NCI-H2171 (cell line): ENCODE results near the gene OR10A5.
"Not testable (repeated sequence)": the region's sequence is repeated elsewhere in the genome, so short reads cannot be mapped to it uniquely, and the experiment has no call there.

Experiments used
- DNase-seq: peaks from one replicate; lab custom pipeline; 2025; lab: John Stamatoyannopoulos, UW

Gene OR10A5

DNA sequence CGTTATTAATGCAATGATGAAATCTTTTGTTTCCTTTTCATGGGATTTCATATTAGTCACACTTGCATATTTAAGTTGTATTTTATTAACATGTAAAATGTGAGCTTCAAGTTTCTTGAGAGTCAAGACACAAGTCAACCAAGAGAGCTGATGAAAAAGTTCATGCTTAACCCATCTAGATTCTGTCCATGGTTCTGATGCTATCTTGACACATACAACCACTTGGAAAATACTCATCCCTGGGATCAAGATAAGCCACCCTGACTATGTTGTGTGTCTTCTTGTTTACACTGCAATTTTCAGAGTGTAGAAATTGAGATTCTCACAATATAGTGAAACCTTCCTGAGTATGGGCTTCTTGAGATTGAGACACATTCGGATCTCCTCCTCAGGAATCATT lies 30.3 kb downstream of the OR10A5 start:
- no peak for DNase-seq

DNA sequence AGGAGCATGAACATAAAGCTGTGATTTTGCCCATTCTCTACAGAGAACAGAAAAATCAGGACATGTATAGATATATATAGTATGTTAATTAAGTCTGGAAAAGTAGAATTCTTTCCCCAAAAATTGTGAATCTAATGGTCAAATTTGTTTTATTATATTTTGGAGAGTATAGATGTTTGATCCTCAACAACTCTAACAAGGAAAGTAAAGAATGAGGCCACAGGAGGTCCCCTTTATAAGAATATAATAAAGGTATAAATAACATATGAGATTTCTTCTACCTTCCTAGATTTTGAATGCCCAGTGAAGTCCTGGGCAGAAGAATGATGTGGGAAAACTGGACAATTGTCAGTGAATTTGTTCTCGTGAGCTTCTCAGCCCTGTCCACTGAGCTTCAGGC lies 30.8 kb downstream of the OR10A5 start, which contains the start of gene OR10A4:
TSS of gene OR10A4 (plus strand) at position 301 of the 400 bp plus-strand sequence. CDS start at position 324, 23 bp downstream.
- DNase-seq, result no peak

DNA sequence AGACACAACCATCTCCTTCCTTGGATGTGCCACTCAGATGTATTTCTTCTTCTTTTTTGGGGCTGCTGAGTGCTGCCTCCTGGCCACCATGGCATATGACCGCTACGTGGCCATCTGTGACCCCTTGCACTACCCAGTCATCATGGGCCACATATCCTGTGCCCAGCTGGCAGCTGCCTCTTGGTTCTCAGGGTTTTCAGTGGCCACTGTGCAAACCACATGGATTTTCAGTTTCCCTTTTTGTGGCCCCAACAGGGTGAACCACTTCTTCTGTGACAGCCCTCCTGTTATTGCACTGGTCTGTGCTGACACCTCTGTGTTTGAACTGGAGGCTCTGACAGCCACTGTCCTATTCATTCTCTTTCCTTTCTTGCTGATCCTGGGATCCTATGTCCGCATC lies 31.4 kb downstream of the OR10A5 start:
- no peak for DNase-seq

DNA sequence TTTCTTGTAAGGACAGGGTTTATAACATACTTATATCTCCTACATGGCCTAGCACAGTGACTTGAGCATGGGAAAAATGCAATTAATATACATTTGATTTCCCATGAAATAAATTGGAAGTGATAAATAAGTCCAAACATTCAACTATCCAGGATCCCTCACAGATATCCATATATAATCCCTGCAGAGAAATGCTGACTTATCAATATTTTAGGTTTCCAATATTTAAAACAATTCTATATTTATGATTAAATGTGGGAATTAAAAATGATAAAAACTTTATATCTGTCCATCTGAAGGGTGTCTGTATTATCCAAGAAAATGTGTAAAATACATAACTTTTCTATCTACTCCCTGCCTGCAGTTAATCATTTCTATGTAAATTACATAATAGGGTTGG lies 37.3 kb downstream of the OR10A5 start:
- DNase-seq, result no peak

DNA sequence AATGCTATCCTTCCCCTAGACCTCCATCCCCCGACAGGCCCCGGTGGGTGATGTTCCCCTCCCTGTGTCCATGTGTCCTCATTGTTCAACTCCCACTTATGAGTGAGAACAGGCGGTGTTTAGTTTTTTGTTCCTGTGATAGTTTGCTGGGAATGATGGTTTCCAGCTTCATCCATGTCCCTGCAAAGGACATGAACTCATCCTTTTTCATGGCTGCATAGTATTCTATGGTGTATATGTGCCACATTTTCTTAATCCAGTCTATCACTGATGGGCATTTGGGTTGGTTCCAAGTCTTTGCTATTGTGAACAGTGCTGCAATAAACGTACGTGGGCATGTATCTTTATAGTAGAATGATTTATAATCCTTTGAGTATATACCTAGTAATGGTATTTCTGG lies 42.2 kb downstream of the OR10A5 start:
- DNase-seq, result not testable (repeated sequence)

DNA sequence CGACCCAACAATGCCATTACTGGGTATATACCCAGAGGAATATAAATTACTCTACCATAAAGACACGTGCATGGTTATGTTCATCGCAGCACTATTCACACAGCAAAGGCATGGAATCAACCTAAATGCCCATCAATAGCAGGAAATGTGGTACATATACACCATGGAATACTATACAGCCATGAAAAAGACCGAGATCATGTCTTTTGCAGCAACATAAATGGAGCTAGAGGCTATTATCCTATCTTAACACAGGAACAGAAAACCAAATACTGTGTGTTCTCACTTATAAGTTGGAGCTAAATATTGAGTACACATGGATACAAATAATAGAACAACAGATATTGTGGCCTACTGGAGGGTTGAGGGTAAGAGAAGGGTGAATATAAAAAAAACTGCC lies 43.3 kb downstream of the OR10A5 start:
- no peak for DNase-seq

DNA sequence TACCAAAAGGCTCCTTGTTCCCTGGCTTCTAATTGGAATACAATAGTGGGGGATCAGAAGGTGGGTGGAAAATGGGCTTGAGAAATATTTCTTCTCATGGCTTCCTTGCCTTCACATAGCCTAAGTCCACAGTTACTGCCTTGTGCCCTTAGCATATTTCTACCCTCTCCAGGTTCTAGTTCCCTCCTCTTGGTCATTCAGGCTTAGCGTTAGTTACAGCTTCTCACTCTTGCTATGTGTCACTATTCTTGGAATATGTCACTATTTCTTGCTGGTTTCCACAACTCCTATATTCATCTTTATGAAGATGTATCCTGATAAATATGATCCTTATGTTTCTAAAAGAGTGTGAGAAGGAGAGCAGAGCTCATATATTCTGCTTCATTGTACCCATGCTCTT lies 44.4 kb downstream of the OR10A5 start:
- no peak for DNase-seq

DNA sequence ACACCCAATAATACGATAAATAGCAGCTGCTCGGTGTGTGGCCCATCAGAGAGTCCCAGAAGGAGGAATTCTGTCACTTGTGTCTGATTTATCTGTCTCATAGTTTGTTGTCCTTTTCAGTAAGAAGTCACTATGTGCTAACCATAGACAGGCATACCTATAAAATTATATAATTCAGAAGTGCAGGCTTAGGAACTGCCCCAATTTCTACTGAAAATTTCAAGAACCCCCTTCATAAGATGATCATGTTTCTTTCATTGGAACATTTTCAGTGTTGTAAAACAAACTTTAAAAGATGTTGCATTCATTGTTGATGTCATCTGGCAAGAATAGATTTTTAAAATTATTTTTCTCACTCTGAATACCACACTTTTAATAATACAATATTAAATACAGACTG lies 46.9 kb downstream of the OR10A5 start, which contains the start of gene OR2D2:
TSS of gene OR2D2 (minus strand) at position 101 of the 400 bp plus-strand sequence. CDS start at position 101, 0 bp downstream.
- no peak for DNase-seq

DNA sequence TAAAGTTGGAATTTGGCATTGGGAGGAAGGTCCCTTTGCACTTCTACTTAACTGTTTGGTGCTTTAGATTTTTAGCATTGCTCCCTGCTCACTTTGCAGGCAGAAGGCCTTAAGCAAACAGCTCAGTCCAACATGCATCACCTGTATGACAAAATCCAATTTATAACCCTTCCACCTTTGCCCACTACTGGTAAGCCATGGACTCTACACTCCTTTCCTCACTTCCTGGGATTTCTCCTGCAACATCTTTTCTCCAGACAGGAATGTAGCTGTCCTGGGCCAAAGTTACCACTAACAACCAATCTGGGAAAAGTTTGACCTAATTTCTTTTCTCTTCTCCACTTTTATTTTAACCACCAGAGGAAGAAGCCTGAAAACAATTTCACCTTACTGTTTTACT lies 48.6 kb downstream of the OR10A5 start:
- DNase-seq, result no peak

DNA sequence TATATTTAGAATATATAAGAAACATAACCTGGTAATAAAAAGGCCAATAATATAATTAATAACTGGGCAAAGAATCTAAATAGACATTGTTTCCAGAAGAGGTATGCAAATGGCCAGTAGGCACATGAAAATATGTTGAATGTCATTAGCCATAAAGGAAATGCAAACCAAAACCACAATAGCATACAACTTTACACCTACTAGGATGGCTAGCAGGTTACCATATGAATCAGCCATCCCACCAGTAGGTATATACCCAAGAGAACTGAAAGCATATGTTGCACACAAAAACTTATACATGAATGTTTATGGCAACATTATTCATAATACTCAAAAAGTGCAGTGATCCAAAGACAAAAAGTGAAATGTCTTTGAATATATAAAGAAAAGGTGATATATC lies 49.5 kb downstream of the OR10A5 start:
- no peak for DNase-seq
